Skeletal muscle tissue (tissue), 4 donors: Measurements from ENCODE around the gene KRIT1. TPM values are rescaled to one million over a fixed set of nuclear protein-coding genes. Genes with fewer than 3 reads are reported as not detected.
"Not testable (repeated sequence)": the region's sequence is repeated elsewhere in the genome, so short reads cannot be mapped to it uniquely, and the experiment has no call there.

Source experiments
- H3K27ac ChIP-seq: one replicate; pipeline ENCODE4 v1.7.0; 2013; ENCODE audit warnings: mild to moderate bottlenecking, low read depth, low read length, inconsistent platforms
- H3K27me3 ChIP-seq, 3 donors: one replicate each; pipeline ENCODE4 v1.7.0; 2013; ENCODE audit warnings: low read length in 3 of 3; ENCODE audit not compliant: control insufficient read depth in 3 of 3, insufficient read depth in 3 of 3
- H3K36me3 ChIP-seq, 3 donors: one replicate each; pipeline ENCODE4 v1.7.0; 2013; ENCODE audit warnings: low read length in 3 of 3; ENCODE audit not compliant: control insufficient read depth in 3 of 3, insufficient read depth in 3 of 3
- H3K4me1 ChIP-seq, 3 donors: one replicate each; pipeline ENCODE4 v1.7.0; 2013; ENCODE audit warnings: low read length in 3 of 3, mild to moderate bottlenecking in 3 of 3; ENCODE audit not compliant: control insufficient read depth in 3 of 3, insufficient read depth in 3 of 3
- H3K4me3 ChIP-seq, 3 donors: one replicate each; pipeline ENCODE4 v1.7.0; 2013; ENCODE audit warnings: low read length in 3 of 3
- H3K9ac ChIP-seq, 3 donors: one replicate each; pipeline ENCODE4 v1.7.0; 2013; ENCODE audit warnings: low read length in 3 of 3, mild to moderate bottlenecking in 3 of 3, moderate library complexity in 2 of 3, low read depth in 1 of 3
- H3K9me3 ChIP-seq, 3 donors: one replicate each; pipeline ENCODE4 v1.7.0; 2013; ENCODE audit warnings: low read length in 3 of 3; ENCODE audit not compliant: control insufficient read depth in 3 of 3
- total RNA-seq: library from RNA; depleted of rRNA; stranded (reverse); fragments of >200 nt; gene quantifications from one replicate; pipeline ENCODE4 v1.2.3, GENCODE V29; 2014
- donor health status: Osteomylitis.

The KRIT1 gene
- total RNA-seq, 1 donor from 2014 or later, result 43.8 TPM

- no peak overlapping the region for H3K9ac ChIP-seq
- no peaks in the 10 kb centered on the region for H3K4me1 ChIP-seq
- peaks cover 15 to 47% (median 23%) of the 10 kb centered on the region in 3 donors for H3K36me3 ChIP-seq
- no peaks in the 10 kb centered on the region for H3K27me3 ChIP-seq
- H3K9me3 ChIP-seq, result peaks cover 0 to 4% (median 0%) of the 10 kb centered on the region in 3 donors
- no peak overlapping the region for H3K27ac ChIP-seq
- no peak overlapping the region for H3K4me3 ChIP-seq
Measured at GRCh38 chr7:92206672-92207071, 39.0 kb downstream of the KRIT1 start.

- H3K27me3 ChIP-seq, result no peaks in the 10 kb centered on the region
- no peak overlapping the region for H3K27ac ChIP-seq
- H3K4me3 ChIP-seq, result no peak overlapping the region
- H3K36me3 ChIP-seq, result peaks cover 12 to 41% (median 20%) of the 10 kb centered on the region in 3 donors
- H3K4me1 ChIP-seq, result no peaks in the 10 kb centered on the region
- H3K9ac ChIP-seq, result no peak overlapping the region
- peaks cover 0 to 4% (median 0%) of the 10 kb centered on the region in 3 donors for H3K9me3 ChIP-seq
Measured at GRCh38 chr7:92205987-92206386, 39.7 kb downstream of the KRIT1 start.

GRCh38 chr7:92200791-92201190 lies 44.9 kb downstream of the KRIT1 start:
- Histone ChIP-seq H3K4me1 (no peaks in the 10 kb centered on the region), H3K27ac (no peak overlapping the region), H3K9me3 (no peaks in the 10 kb centered on the region), H3K27me3 (no peaks in the 10 kb centered on the region), H3K36me3 (peaks cover 5 to 27% (median 19%) of the 10 kb centered on the region in 3 donors), H3K9ac (no peak overlapping the region), H3K4me3 (no peak overlapping the region)

DNA sequence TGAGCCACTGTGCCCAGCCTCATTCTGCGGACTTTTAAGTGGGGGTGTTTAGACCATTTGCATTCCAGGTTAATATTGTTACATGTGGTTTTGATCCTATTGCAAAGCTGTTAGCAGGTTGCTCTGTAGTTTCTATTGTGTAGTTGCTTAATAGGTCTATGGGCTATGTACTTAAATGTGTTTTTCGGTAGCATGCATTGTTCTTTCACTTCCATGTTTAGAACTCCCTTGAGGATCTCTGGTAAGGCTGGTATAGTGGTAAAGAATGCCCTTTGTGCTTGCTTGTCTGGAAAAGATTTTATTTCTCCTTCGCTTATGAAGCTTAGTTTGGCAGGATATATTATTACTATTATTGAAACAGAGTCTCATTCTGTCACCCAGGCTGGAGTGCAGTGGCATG lies 53.4 kb downstream of the KRIT1 start:
- Histone ChIP-seq H3K9ac (no peak overlapping the region), H3K9me3 (peaks cover 0 to 3% (median 2%) of the 10 kb centered on the region in 3 donors)

GRCh38 chr7:92189246-92189645 lies 56.5 kb downstream of the KRIT1 start:
- not testable (repeated sequence) for H3K36me3 ChIP-seq, H3K27ac ChIP-seq, H3K4me3 ChIP-seq, H3K9ac ChIP-seq, H3K4me1 ChIP-seq, H3K27me3 ChIP-seq, H3K9me3 ChIP-seq

More for the DNA sequence above, 53.4 kb downstream of the KRIT1 start:
- no peaks in the 10 kb centered on the region for H3K27me3 ChIP-seq
- no peak overlapping the region for H3K4me3 ChIP-seq
- no peak overlapping the region for H3K27ac ChIP-seq
- no peaks in the 10 kb centered on the region for H3K4me1 ChIP-seq
- H3K36me3 ChIP-seq, result peaks cover 0 to 11% (median 0%) of the 10 kb centered on the region in 3 donors

- H3K9ac ChIP-seq, H3K4me1 ChIP-seq, H3K36me3 ChIP-seq, H3K27ac ChIP-seq, H3K9me3 ChIP-seq, H3K27me3 ChIP-seq, H3K4me3 ChIP-seq: not testable (repeated sequence)
Measured at GRCh38 chr7:92184294-92184693, 61.4 kb downstream of the KRIT1 start.

DNA sequence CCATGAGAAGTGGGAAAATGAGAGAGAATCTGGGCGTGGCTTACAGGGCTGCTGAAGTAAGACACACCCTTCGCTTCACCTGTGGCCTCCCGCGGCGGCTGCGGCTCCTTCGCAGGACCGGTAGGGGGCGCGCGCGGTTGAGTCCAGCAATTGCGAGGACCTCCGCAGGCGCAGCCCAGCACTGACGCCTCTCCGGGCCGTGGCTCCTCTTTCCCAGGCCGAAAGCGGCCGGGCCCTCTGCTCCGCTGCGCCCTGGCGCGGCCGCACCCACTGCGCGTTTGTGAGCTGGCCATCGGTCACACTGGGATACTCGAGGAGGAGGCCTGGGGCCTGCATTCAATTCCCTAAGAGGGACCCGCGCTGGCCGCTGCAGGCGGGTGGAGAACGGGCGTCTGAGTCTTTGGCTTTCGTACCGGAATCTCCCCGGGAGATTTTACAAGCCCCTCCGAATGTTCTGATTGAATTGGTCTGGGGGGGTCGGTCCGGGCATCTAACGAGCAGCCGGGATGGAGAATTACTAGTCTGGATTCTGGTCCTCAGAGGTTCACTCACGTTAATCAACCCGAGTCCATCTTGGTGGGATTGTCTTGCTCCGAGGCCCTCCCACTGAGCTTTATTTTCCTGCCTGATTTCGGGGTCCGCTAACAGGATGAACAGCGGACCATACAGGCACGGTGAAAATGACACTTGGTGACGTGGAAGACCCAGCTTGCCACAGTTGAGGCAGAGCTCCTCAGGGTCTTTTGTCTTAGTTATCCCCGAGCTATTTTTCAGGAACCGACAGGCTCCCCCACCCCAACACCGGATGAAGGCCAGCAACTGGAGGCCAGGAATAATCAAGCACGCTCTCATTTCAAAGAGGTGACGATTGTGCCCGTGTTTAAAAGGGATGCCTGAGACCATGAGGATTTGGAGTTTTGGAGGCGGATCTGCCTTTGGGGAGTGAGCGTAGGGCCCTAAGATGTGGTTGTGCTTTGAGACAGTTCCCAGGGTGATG lies 66.5 kb downstream of the KRIT1 start, which contains the start of gene LRRD1:
TSS of gene LRRD1 (minus strand) at position 215 of the 997 bp plus-strand sequence. CDS start 13,940 bp downstream, outside the sequence.
- no peaks in the 10 kb centered on the region for H3K36me3 ChIP-seq
- H3K4me1 ChIP-seq, result peaks cover 2 to 5% (median 4%) of the 10 kb centered on the region in 3 donors
- H3K4me3 ChIP-seq, result peak within 1 kb of the TSS; percentile 74 to 79 (median 75)
- no peaks in the 10 kb centered on the region for H3K9me3 ChIP-seq
- H3K9ac ChIP-seq, result peak within 1 kb of the TSS; percentile 77 to 84 (median 82)
- H3K27me3 ChIP-seq, result no peaks in the 10 kb centered on the region
- peak within 1 kb of the TSS; percentile 72 for H3K27ac ChIP-seq

GRCh38 chr7:92177362-92177761 lies 68.4 kb downstream of the KRIT1 start:
- Histone ChIP-seq H3K27me3 (no peaks in the 10 kb centered on the region), H3K27ac (no peak overlapping the region), H3K36me3 (no peaks in the 10 kb centered on the region), H3K4me3 (no peak overlapping the region), H3K9me3 (no peaks in the 10 kb centered on the region), H3K9ac (no peak overlapping the region), H3K4me1 (peaks cover 2 to 5% (median 4%) of the 10 kb centered on the region in 3 donors)

- not testable (repeated sequence) for H3K36me3 ChIP-seq, H3K4me1 ChIP-seq
Measured at GRCh38 chr7:92169529-92169928, 76.2 kb downstream of the KRIT1 start.

DNA sequence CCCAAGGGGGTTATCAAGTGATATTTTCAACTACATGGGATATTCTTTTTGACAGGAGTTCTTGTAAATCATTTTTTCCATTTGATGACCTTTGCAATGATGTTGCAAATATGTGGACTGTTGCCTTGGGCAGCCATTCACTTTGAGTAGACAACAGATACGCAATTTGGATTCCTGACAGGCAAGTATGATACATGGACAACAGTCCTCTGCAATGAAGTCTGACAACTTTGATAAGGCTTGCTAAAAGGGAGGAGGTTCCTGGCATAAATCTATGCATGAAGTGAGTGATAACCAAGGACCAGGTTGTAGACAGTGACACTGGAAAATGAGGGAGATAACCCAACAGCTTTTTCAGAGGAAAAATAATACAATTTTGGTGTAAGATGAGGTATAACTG lies 84.4 kb downstream of the KRIT1 start:
- no peaks in the 10 kb centered on the region for H3K4me1 ChIP-seq
- no peaks in the 10 kb centered on the region for H3K36me3 ChIP-seq
- no peak overlapping the region for H3K4me3 ChIP-seq
- H3K9ac ChIP-seq, result no peak overlapping the region
- no peak overlapping the region for H3K27ac ChIP-seq
- H3K9me3 ChIP-seq, result no peaks in the 10 kb centered on the region
- H3K27me3 ChIP-seq, result no peaks in the 10 kb centered on the region

More at GRCh38 chr7:92169529-92169928, 76.2 kb downstream of the KRIT1 start:
- H3K27me3 ChIP-seq, H3K9ac ChIP-seq, H3K4me3 ChIP-seq, H3K9me3 ChIP-seq, H3K27ac ChIP-seq: not testable (repeated sequence)
